Omental fat pad (tissue), 4 donors: Measurements from ENCODE around the gene MPDZ. TPM values are rescaled to one million over a fixed set of nuclear protein-coding genes. Genes with fewer than 3 reads are reported as not detected.

Experiments used
- ATAC-seq: fragments of 150-250 bp; one replicate; pipeline ENCODE4 v1.9.1; 2016; ENCODE audit warnings: mild to moderate bottlenecking, moderate library complexity; ENCODE audit not compliant: low FRiP score
- DNase-seq: peaks from one replicate; pipeline ENCODE4 v3.0.0-alpha.2; 2019; ENCODE audit warnings: low spot score
- total RNA-seq, 4 donors: library from RNA; depleted of rRNA; stranded (reverse); fragments of >200 nt; gene quantifications; one replicate each; pipeline ENCODE4 v1.1.0, GENCODE V29; 2016
- TF ChIP-seq, protein P1 (sequence below), 3 donors: fragments of 450-650 bp; IDR thresholded peaks; one replicate each; pipeline ENCODE4 v1.5.1; 2016 to 2017; ENCODE audit warnings: antibody characterized with exemption in 3 of 3, mild to moderate bottlenecking in 3 of 3, moderate library complexity in 2 of 3

MPDZ gene
- total RNA-seq, 4 donors from 2014 or later: 41.6 to 90.6 (median 77.3) TPM

DNA sequence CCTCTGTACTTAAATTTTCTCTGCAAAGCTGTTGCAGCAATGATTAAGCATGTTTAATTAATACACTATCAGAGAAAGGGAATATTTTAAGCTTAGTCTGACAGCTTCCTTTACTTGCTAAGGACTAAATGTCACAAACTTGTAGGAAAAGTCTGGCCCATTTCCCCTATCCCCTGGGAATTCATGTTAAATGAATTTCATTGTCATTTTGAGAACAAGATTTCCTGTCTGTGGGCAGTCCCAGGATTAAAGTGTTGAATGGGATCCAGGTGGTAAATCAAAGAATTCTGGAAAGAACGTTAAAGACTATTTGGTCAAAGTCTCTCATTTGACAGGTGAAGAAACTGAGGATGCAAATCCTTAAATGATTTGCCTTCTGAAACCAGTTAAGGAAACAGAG lies 214.8 kb downstream of the MPDZ start:
- ATAC-seq: no peak
- TF ChIP-seq, protein P1, sequence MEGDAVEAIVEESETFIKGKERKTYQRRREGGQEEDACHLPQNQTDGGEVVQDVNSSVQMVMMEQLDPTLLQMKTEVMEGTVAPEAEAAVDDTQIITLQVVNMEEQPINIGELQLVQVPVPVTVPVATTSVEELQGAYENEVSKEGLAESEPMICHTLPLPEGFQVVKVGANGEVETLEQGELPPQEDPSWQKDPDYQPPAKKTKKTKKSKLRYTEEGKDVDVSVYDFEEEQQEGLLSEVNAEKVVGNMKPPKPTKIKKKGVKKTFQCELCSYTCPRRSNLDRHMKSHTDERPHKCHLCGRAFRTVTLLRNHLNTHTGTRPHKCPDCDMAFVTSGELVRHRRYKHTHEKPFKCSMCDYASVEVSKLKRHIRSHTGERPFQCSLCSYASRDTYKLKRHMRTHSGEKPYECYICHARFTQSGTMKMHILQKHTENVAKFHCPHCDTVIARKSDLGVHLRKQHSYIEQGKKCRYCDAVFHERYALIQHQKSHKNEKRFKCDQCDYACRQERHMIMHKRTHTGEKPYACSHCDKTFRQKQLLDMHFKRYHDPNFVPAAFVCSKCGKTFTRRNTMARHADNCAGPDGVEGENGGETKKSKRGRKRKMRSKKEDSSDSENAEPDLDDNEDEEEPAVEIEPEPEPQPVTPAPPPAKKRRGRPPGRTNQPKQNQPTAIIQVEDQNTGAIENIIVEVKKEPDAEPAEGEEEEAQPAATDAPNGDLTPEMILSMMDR (IDR thresholded peaks at IDR 0.05): no peak
- no peak for DNase-seq

DNA sequence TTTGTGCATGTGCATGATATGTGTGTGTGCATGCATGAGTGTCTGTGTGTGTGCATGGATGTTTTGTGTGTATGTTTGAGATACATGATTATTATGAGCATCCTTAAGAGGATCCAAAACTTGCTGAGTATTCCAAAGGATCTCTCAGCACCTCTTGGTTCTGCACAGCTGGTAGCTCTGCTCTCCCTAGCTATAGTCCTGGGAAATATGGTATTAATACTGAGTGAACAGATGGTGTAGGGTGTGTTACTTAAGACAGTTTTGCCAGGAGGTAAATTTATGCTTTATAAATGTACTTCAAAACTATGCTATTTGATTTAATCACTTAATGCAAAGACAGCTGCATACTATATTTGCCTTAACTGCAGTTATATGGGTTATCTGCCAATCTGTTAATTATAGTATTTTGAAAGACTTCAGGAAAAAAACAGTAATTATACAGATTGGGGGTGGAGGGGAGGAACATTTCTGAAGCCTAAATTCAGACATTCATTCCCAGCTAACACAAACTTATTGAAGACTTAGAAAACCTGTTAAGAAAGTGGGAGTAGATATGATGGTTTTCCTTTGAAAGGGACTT lies 215.5 kb downstream of the MPDZ start:
- TF ChIP-seq, protein P1 (IDR thresholded peaks at IDR 0.05): no peak
- DNase-seq (no peak), ATAC-seq (no peak)

- TF ChIP-seq, protein P1 (IDR thresholded peaks at IDR 0.05): no peak
- ATAC-seq (no peak), DNase-seq (no peak)
Observed at GRCh38 chr9:13061390-13061789, 218.1 kb downstream of the MPDZ start.
